Measurements from ENCODE around the gene LRCH4. TPM values are rescaled to one million over a fixed set of nuclear protein-coding genes. Genes with fewer than 3 reads are reported as not detected.
"Not testable (repeated sequence)": the region's sequence is repeated elsewhere in the genome, so short reads cannot be mapped to it uniquely, and the experiment has no call there.

LRCH4 gene
- total RNA-seq, 1 donor from 2014 or later: 25.8 TPM

GRCh38 chr7:100555701-100556100, 30.2 kb downstream of the LRCH4 start:
- intact Hi-C loops (cut with DNase I): no loop called here
- no peak for DNase-seq (ENCODE audit: low spot score)

GRCh38 chr7:100553032-100553431, 32.9 kb downstream of the LRCH4 start:
- intact Hi-C loops (cut with DNase I): no loop called here
- no peak for DNase-seq (ENCODE audit: low spot score)

DNA sequence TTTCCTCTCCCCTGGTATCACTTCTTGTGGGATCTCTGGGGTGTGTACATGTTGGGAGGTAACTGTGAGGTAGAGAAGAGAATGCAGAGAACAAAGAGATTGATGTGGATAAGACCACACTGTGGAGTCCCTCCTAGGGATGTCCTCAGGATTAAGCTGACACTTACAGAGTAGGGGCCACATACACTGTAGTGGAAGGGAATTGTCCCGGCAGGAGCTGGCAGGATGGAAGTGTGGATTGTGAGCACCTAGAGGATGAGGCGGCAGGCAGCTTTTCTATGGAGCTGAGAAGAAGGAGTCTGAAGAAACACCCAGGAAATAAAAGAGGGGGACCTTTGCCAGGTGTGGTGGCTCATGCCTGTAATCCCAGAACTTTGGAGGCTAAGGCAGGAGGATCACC, 33.4 kb downstream of the LRCH4 start:
- DNase-seq (ENCODE audit: low spot score): no peak
- intact Hi-C loops (cut with DNase I): no loop called here

GRCh38 chr7:100548446-100548845, 37.5 kb downstream of the LRCH4 start:
- intact Hi-C loops (cut with DNase I): loop anchor here (5.0 kb wide), 1 partner anchor 66 kb away; the partner anchor contains the start of gene NYAP1
- not testable (repeated sequence) for DNase-seq (ENCODE audit: low spot score)

DNA sequence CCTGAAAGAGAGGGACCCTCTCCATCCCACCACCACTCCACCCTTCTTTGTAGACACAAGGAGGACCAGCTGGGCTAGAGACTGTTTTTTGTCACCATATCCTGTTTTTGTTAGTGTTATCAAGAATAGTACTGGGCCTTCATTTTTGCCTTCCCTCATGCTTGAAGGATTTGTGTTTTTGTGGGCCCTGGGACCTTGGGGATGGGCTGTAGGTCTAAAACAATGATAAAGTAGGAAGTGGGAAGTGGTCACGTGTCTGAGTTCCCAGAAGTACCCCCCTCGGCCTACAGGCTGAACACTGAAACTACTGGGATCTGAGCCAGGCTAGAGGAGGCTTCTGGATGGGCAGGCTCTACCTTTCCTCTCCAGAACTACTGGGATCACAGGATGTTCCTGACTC, 38.1 kb downstream of the LRCH4 start:
- DNase-seq (ENCODE audit: low spot score): no peak
- intact Hi-C loops (cut with DNase I): loop anchor here (5.0 kb wide), 1 partner anchor 66 kb away; the partner anchor contains the start of gene NYAP1

DNA sequence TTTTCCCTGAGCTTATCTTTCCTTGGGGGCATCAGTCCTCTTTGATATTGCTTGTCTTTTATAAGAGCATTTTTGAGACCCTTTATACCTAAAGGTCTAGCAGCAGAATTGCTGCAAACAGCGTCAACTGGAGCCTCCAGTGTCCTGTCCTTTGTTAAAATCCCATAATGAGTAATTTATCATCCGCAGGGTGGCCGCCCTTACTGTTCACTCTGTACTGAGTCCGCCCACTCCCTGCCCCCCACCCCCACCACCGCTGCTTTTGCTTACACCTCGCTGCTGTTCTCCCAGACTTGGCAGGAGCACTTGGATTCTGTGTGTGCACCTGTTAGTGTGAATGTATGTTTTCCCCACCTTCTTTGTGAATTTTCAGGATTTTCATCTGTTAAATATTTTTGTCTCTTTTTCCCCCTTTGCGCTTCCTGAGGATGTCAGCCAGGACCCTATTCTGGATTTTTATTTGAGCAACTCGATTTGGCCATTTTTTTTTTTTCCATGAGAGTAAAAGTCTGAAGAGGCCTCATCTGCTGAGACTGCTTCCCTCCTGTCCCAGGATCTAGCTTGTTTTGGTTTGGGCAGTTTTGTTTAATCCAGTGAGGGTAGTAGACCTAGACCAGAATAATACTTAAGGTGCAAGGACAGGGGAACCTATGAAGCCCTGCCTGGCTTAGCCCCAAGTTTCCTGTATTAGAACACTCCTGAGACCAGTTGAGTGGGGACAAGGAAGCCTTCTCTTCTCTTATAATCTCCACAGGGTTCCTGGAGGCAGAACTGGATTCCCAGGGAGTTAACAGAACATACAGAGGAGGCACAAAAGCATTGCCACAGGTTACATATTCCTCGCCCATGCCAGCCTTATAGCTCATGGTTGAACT, 38.8 kb downstream of the LRCH4 start:
- no peak for DNase-seq (ENCODE audit: low spot score)
- intact Hi-C loops (cut with DNase I): loop anchor here (5.0 kb wide), 1 partner anchor 65 kb away; the partner anchor contains the start of gene NYAP1

DNA sequence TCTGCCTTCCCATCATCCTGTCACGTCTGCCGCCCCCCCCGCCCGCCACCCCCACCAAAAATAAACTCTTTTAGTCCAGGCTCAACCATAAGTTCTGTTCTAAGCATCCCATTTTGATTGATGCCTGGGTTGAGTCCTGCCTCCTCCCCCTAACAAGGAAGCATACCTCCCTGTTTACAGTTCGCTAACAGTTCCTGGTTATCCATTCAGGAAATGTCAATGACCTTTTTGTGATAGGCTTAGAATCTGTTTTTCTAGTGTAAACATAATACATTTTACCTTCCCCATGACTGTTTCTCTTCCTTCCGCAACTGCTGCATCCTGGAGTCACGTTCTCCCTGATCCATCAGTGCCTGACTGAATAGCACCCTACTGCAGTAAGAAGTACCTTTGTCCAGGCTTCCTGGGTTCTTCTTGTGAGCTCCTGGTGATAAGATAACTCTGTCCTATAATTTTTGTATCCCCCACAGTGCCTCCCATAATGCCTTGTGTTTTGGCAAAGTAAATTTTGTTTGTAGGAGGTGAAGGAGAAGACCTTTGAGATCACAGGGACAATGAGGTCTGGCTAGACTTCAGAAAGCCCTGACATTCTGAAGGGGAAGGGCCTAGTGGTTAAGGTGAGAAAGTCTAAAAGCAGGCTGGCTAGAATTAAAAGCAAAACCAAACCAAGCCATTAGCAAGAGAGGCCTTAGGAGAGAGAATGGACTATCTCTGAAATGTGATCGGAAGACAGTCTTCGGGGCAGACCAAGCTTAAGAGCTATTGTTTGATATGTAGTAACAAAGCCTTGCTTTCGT, 39.6 kb downstream of the LRCH4 start:
- intact Hi-C loops (cut with DNase I): loop anchor here (5.0 kb wide), 1 partner anchor 64 kb away; the partner anchor contains the start of gene NYAP1
- DNase-seq (ENCODE audit: low spot score): no peak

GRCh38 chr7:100545360-100546128, 40.4 kb downstream of the LRCH4 start:
- no peak for DNase-seq (ENCODE audit: low spot score)
- intact Hi-C loops (cut with DNase I): loop anchor here (5.0 kb wide), 1 partner anchor 63 kb away; the partner anchor contains the start of gene NYAP1

DNA sequence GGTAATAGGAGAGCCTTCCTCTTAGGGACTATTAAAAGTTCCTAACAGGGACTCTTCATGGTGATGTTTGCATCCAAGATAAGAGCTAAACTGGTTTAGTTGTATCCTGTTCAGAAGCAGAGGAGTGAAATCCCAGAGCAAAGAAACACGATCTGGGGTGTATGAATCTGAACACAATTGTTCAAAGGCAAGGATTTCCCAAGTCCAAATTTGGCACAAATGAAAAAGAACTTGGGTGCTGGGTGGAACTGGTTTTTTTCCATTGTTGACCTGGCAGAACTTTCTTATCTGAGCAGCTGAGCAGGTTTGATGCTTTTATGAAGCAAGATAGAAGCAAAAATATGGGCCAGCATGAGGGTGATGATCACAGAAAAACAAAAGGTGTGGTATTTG, 41.0 kb downstream of the LRCH4 start:
- DNase-seq (ENCODE audit: low spot score): no peak
- intact Hi-C loops (cut with DNase I): loop anchor here (5.0 kb wide), 1 partner anchor 63 kb away; the partner anchor contains the start of gene NYAP1

DNA sequence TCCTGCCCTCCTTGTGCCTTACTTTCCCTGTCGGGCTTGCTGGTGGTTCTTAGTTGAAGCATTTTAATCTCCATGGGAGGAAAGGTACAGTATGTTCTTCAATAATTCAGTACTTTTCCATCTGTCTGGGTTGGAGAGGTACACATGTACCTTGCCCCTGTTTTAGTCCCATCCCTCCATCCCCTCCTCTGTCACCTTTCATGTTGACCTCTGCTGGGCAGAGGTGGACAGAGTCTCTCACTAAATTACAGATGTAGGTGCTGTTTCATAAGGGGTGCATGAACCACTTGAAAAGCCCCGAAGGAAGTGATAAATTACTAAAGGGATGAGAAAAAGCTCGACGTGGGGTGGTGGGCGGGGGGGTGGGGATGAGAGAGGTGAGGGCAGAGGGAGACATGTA, 41.5 kb downstream of the LRCH4 start:
- intact Hi-C loops (cut with DNase I): no loop called here
- no peak for DNase-seq (ENCODE audit: low spot score)

- DNase-seq (ENCODE audit: low spot score): no peak
- intact Hi-C loops (cut with DNase I): no loop called here
Observed at GRCh38 chr7:100543586-100543985, 42.3 kb downstream of the LRCH4 start.

DNA sequence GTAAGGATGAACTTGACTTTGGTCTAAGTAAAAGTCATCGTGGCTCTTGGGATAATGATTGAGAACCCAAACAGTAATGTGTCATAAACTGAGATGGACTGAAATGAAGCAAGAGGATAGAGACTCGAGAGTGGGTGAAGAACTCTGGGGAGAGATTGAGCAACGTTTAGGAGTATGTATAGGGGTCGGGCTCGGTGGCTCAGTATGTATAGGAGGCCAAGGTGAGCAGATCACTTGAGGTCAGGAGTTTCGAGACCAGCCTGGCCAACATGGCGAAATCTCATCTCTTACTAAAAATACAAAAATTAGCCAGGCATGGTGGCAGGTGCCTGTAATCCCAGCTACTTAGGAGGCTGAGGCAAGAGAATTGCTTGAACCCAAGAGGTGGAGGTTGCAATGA, 44.6 kb downstream of the LRCH4 start:
- intact Hi-C loops (cut with DNase I): not testable (repeated sequence)

DNA sequence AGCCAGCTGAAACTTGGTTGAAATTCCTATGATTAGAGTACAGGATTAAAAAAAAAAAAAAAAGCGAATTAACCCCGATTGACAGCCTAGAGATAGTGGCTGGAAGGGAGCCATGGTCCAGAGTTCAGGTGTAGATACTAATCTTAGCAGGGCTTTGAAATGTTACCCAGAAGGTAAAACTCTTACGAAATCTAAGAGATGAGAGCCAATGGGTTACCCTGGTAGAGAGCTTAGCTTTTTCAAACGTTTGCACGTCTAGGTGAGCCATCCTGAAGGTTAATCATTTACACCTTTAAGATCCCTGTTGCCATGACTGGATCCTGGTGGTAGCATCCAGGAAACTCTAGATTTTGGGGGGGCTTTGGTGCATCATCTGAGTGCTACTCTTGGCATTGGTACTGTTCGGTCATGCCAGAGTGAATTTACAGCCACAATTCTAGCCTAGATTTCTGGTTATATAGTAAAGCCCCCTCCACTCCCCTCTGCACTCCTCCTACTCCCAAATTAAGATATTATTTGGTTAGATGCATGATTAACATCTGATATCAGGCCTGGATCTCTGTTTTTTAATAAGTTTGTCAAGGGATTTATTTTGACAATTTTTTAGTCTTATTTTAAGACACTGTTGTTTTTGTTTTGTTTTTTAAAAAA, 45.7 kb downstream of the LRCH4 start:
- intact Hi-C loops (cut with DNase I): no loop called here
- no peak for DNase-seq (ENCODE audit: low spot score)

More for the DNA sequence above, 44.6 kb downstream of the LRCH4 start:
- DNase-seq (ENCODE audit: low spot score): not testable (repeated sequence)

DNA sequence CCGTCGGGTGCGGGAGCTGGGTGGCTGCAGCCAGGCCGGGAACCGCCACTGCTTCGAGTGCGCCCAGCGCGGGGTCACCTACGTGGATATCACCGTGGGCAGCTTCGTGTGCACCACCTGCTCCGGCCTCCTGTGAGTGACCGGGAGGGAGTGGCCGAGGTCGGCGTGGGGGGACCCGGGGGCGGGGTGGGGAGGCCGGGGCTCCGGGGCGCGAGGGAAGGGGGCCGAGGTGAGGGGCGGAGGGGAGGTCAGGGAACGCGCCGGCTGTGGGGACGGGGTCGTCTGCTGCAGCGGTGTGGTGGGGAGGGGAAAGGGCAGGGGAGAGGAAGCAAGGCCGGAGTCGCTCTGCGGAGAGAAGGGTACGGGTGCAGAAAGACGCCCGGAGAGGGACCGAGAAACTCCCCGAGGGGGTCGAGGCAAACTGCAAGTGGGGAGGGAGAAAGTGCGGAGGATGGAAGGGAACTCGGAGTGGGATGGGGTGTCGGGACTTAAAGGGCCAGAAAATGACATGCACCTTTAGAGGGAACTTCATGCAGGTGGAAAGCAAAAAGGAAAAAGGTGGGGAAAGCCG, 46.4 kb downstream of the LRCH4 start:
- intact Hi-C loops (cut with DNase I): no loop called here

DNA sequence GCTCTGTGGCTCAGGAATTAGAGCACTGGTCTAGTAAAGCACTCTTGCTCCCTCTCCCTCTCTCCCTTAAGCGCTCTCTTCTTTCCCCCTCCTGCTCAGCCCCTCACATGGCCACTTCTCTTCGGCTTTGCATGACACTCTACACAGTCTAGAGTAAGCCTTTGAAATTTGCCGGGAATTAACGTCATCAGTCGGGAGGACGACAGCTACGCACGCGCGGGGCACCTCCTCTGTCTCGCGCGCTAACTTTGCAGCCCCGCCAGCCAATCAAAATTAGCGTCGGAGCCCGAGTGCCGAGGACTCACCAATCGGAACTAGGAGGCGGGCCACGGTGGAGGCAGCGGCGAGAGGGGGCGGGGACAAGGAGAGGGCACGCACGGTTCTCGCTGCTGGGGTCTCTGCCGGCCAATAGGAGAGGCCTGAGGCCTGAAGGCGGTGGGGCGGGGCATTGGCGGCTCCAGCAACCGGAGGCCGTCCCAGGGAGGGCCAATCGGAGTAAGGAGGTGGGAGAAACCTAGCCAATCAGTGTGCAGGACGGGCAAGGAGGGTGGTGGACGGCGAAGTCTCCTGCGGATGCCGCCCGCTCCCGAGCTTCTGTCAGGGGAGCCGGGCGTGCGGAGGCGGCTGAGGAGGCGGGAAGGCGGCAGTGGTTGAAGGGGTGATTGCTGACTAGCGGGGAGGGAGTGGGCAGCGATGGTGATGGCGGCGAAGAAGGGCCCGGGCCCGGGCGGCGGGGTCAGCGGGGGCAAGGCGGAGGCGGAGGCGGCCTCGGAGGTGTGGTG, 47.1 kb downstream of the LRCH4 start, which contains the start of gene AGFG2:
Gene AGFG2, plus strand, starts transcription at position 550 of the 782 bp plus-strand sequence. Its CDS starts 144 bp downstream, at position 694.
- peak; percentile 100 for DNase-seq (ENCODE audit: low spot score)
- intact Hi-C loops (cut with DNase I): no loop called here

More for the DNA sequence above, 46.4 kb downstream of the LRCH4 start:
- DNase-seq (ENCODE audit: low spot score): no peak

DNA sequence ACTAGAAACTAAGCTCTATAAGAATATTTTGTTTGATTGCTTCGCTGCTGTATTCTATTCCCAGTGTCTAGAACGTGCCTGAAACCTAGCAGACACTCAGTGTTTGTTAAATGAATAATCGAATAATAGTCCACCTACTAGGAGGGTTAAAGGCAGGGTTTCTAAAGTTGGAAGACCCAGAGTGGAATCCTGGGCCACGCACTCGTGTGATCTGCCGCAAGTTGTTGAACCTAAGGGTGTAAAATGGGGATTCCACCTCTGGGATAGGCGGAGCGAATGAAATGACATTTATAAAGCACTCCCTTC, 47.6 kb downstream of the LRCH4 start:
- no peak for DNase-seq (ENCODE audit: low spot score)
- intact Hi-C loops (cut with DNase I): no loop called here

GRCh38 chr7:100536695-100537094, 49.2 kb downstream of the LRCH4 start:
- DNase-seq (ENCODE audit: low spot score); intact Hi-C loops (cut with DNase I): not testable (repeated sequence)

DNA sequence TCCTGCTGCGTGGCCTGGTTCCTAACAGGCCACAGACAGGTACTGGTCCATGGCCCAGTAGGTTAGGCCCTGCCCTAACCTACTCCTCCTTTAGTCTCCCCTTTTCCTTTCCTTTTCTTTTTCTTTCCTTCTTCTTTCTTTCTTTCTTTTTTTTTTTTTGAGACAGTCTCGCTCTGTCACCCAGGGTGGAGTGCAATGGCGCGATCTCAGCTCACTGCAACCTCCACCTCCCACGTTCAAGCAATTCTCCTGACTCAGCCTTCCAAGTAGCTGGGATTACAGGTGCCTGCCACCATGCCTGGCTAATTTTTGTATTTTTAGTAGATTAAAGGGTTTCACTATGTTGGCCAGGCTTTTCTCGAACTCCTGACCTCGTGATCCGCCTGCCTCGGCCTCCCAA, 49.9 kb downstream of the LRCH4 start:
- intact Hi-C loops (cut with DNase I): not testable (repeated sequence)

More for the DNA sequence above, 49.9 kb downstream of the LRCH4 start:
- not testable (repeated sequence) for DNase-seq (ENCODE audit: low spot score)
